Measurements from ENCODE around the gene ATP5F1C. TPM values are rescaled to one million over a fixed set of nuclear protein-coding genes. Genes with fewer than 3 reads are reported as not detected.
"Not testable (repeated sequence)": the region's sequence is repeated elsewhere in the genome, so short reads cannot be mapped to it uniquely, and the experiment has no call there.

The ATP5F1C gene
- total and polyA plus RNA-seq, 2 donors (not counting 1 experiment from before 2014, with no cell fraction given): 114 to 116 TPM

- Histone ChIP-seq H3K36me3 (replicated peaks in 1 of 2; ENCODE audit: control extremely low read depth in 1 of 2, control insufficient read depth in 1 of 2, extremely low read depth in 1 of 2, insufficient read depth in 2 of 2, low read length in 1 of 2) (peaks cover 9 to 60% of the 10 kb centered on the region in 2 experiments), H3K4me3 (ENCODE audit: control extremely low read depth in 1 of 5, extremely low read depth in 1 of 5, insufficient read depth in 1 of 5, low read depth in 2 of 5, low read length in 4 of 5) (no peak overlapping the region), H3K27me3 (replicated peaks in 1 of 4; ENCODE audit: control extremely low read depth in 1 of 4, control insufficient read depth in 3 of 4, insufficient read depth in 4 of 4, low read length in 3 of 4) (no peaks in the 10 kb centered on the region), H4K20me1 (ENCODE audit: control insufficient read depth, insufficient read depth, low read length, poor library complexity, severe bottlenecking) (peaks cover 4% of the 10 kb centered on the region), H3K27ac (ENCODE audit: low read length in 2 of 2) (no peak overlapping the region), H3K9me3 (ENCODE audit: control extremely low read depth in 1 of 3, control insufficient read depth in 2 of 3, insufficient read depth in 1 of 3, low read length in 2 of 3) (no peaks in the 10 kb centered on the region), H3K9ac (ENCODE audit: low read length) (no peak overlapping the region), H2AFZ (ENCODE audit: insufficient read depth, low read depth, low read length, poor library complexity, severe bottlenecking) (no peak overlapping the region), H3K4me2 (replicated peaks; ENCODE audit: low read depth, low read length, poor library complexity, severe bottlenecking) (no peak overlapping the region), H3K4me1 (ENCODE audit: control insufficient read depth in 2 of 2, insufficient read depth in 2 of 2, low read length in 2 of 2) (peaks cover 5 to 7% of the 10 kb centered on the region in 2 donors), H3K79me2 (ENCODE audit: control insufficient read depth, insufficient read depth, low read length) (peaks cover 8% of the 10 kb centered on the region)
- DNase-seq (no peak), ATAC-seq (ENCODE audit: low read depth) (no peak)
- ChIA-PET CTCF (interaction anchor here (0.7 kb wide), 1 partner anchor 670 kb away, joined by 3 read pairs; no protein-coding TSS in a partner anchor), POLR2A (no interaction called here)
- H3K9me3 Mint-ChIP-seq (ENCODE audit: insufficient read depth): no peaks in the 10 kb centered on the region
- no CpG with 5 or more reads among the region's 2 CpGs for WGBS (ENCODE audit: insufficient coverage)
- TF ChIP-seq, protein P1, sequence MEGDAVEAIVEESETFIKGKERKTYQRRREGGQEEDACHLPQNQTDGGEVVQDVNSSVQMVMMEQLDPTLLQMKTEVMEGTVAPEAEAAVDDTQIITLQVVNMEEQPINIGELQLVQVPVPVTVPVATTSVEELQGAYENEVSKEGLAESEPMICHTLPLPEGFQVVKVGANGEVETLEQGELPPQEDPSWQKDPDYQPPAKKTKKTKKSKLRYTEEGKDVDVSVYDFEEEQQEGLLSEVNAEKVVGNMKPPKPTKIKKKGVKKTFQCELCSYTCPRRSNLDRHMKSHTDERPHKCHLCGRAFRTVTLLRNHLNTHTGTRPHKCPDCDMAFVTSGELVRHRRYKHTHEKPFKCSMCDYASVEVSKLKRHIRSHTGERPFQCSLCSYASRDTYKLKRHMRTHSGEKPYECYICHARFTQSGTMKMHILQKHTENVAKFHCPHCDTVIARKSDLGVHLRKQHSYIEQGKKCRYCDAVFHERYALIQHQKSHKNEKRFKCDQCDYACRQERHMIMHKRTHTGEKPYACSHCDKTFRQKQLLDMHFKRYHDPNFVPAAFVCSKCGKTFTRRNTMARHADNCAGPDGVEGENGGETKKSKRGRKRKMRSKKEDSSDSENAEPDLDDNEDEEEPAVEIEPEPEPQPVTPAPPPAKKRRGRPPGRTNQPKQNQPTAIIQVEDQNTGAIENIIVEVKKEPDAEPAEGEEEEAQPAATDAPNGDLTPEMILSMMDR (IDR thresholded peaks at IDR 0.05): no peak
- no peak for TF ChIP-seq EZH2 (IDR thresholded peaks at IDR 0.05; ENCODE audit: borderline replicate concordance, insufficient read depth, low read depth, low read length, poor library complexity, severe bottlenecking)
- H3K4me1 Mint-ChIP-seq: peaks cover 10% of the 10 kb centered on the region
- intact Hi-C loops (cut with micrococcal nuclease): no loop called here
- H3K27ac Mint-ChIP-seq: no peak overlapping the region
- H3K27me3 Mint-ChIP-seq: no peaks in the 10 kb centered on the region
- no peak overlapping the region for H3K4me3 Mint-ChIP-seq
Observed at GRCh38 chr10:7776777-7777176, 11.2 kb upstream of the ATP5F1C start.

DNA sequence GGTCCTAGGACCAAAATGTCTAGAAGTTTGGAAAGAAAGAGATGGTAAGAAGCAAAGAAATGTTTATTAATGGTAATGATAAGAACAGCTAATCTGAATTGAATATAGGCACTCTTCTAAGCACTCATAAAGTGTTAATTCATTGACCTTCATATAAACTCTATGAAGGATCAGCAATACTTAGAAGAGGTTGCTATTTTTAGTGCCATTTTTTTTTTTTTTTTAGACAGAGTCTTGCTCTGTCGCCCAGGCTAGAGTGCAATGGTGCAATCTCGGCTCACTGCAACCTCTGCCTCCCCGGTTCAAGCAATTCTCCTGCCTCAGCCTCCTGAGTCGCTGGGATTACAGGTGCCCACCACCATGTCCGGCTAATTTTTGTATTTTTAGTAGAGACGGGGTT lies 5.8 kb upstream of the ATP5F1C start:
- H3K27me3 ChIP-seq (replicated peaks in 1 of 4; ENCODE audit: control extremely low read depth in 1 of 4, control insufficient read depth in 3 of 4, insufficient read depth in 4 of 4, low read length in 3 of 4); H3K4me3 Mint-ChIP-seq; H3K27ac ChIP-seq (ENCODE audit: low read length in 2 of 2); intact Hi-C loops (cut with micrococcal nuclease); H3K9me3 Mint-ChIP-seq (ENCODE audit: insufficient read depth); H3K9me3 ChIP-seq (ENCODE audit: control extremely low read depth in 1 of 3, control insufficient read depth in 2 of 3, insufficient read depth in 1 of 3, low read length in 2 of 3); H2AFZ ChIP-seq (ENCODE audit: insufficient read depth, low read depth, low read length, poor library complexity, severe bottlenecking); DNase-seq; H3K27ac Mint-ChIP-seq; H3K4me2 ChIP-seq (replicated peaks; ENCODE audit: low read depth, low read length, poor library complexity, severe bottlenecking); H3K9ac ChIP-seq (ENCODE audit: low read length); H3K27me3 Mint-ChIP-seq; H3K4me3 ChIP-seq (ENCODE audit: control extremely low read depth in 1 of 5, extremely low read depth in 1 of 5, insufficient read depth in 1 of 5, low read depth in 2 of 5, low read length in 4 of 5); POLR2A ChIA-PET; CTCF ChIA-PET; ATAC-seq (ENCODE audit: low read depth): not testable (repeated sequence)
- 90% methylated on average over 2 of the region's 6 CpGs for WGBS (ENCODE audit: insufficient coverage)
- peaks cover 17% of the 10 kb centered on the region for H4K20me1 ChIP-seq (ENCODE audit: control insufficient read depth, insufficient read depth, low read length, poor library complexity, severe bottlenecking)
- peaks cover 12 to 25% of the 10 kb centered on the region in 2 experiments for H3K36me3 ChIP-seq (replicated peaks in 1 of 2; ENCODE audit: control extremely low read depth in 1 of 2, control insufficient read depth in 1 of 2, extremely low read depth in 1 of 2, insufficient read depth in 2 of 2, low read length in 1 of 2)
- peaks cover 9 to 10% of the 10 kb centered on the region in 2 donors for H3K4me1 ChIP-seq (ENCODE audit: control insufficient read depth in 2 of 2, insufficient read depth in 2 of 2, low read length in 2 of 2)
- peaks cover 16% of the 10 kb centered on the region for H3K4me1 Mint-ChIP-seq
- H3K79me2 ChIP-seq (ENCODE audit: control insufficient read depth, insufficient read depth, low read length): peaks cover 50% of the 10 kb centered on the region
